Amniotic stem cell (primary cell): Measurements from ENCODE around the gene COPA.

Source experiments
- DNase-seq: peaks from one replicate; lab custom pipeline; 2025; lab: John Stamatoyannopoulos, UW

COPA gene

DNA sequence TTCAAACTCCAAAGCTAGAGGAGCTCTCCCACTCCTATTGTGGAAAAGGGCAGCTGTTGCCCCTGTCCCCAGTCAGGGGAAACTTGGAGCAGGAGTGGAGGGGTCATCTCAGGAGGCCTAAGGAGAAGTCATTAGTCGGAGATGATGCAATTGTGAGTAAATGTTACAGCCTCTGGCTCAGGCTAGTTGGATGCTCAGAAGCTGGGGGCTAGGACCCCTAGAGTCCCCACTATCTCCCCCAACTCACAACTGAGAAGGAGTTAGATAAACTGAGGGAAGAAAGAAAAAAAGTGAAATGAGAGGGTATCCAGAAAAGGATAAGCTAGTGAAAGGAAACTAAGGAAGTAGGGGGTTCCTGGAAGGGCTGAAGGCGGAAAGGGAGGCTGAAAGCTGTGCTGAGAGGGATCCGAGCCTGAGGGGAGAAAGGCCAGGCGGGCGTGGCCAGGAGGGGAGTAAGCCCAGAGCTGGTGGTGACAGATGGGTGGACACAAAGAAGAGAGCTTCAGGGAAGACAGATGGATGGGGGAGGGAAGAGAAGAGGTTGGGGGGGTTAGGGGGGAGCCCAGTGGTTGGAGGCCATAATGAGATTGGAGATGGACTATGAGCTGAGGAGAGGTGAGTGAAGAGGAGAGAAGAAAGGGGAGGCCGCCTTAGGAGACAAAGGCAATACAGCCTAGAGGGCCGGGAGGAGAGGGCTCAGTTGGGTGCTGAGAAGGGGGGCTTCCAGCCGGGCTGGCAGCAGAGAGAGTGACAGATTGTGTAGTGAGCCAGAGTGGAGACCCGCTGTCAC is 19.3 kb upstream of the COPA start:
- DNase-seq, result no peak

- no peak for DNase-seq
Observed at GRCh38 chr1:160361814-160362167, 18.7 kb upstream of the COPA start.

DNA sequence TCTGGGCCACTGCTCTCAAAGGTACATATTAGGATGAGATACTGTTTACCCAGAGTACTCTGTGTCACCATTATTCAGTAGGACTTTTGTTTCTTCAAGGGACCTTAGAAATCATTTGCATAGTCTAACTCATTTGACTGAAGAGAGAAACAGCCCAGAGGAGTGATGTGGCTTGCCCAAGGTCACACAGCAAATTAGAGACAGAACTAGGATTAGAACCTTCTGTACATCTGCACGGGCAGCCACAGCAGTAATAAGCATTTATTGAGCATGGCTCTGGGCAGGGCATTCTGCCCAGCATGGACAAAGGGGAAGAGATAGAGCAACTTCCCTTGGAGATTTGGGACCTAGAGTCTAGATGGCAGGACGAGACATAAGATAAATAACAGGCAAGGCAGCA is 18.1 kb upstream of the COPA start:
- no peak for DNase-seq

DNA sequence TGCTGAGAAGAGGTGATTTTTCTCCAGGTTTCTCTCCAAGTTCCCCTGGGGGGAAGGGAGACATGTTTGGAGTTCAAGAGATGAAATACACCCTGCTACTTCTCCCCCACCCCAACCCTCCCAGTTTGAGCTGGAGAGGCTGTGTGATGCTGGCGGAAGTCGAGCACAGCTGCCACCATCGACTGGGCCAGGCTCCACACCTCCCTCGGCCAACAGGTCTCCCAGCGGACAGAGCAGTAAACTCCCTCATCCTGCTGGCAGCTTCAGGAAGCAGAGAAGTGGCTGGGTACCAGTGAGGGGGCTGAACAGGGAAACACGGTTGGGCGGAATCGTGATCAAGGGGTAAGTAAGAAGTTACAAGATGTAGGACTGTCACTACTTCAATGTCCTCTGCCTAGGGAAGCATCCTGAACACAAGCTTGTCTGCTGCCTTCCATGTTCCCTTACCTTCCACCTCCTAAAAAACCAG is 17.2 kb upstream of the COPA start:
- no peak for DNase-seq

GRCh38 chr1:160359559-160360226 is 16.6 kb upstream of the COPA start:
- DNase-seq, result no peak

DNA sequence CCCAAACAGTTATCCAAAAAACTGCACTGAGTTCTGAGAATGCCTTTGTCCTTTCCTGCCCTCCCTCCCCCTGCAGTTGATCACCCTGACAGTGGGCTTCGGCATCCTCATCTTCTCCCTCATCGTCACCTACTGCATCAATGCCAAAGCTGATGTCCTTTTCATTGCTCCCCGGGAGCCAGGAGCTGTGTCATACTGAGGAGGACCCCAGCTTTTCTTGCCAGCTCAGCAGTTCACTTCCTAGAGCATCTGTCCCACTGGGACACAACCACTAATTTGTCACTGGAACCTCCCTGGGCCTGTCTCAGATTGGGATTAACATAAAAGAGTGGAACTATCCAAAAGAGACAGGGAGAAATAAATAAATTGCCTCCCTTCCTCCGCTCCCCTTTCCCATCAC is 15.0 kb upstream of the COPA start:
- no peak for DNase-seq

- DNase-seq, result no peak
Observed at GRCh38 chr1:160357286-160358002, 14.4 kb upstream of the COPA start.

GRCh38 chr1:160354388-160354985 is 11.4 kb upstream of the COPA start:
- DNase-seq, result no peak

DNA sequence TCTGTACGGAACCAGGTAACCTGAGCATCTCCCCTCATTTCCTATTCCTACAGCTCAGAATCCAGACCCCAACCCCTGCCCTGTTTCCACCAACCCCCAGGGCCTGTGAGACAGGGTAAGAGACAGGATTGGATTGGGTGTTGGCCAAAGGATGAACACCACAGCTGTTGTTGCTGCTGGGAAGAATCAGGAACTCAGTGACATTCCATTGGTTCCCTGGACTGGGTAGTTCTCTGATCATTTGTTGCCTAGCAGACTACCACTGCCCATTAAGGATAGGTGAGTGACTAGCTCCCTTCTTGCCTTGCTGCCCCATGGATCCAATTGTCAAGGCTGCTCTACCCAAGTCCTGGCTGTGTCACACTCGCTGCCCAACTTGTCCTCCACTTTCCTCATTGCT is 10.2 kb upstream of the COPA start:
- no peak for DNase-seq

GRCh38 chr1:160352555-160352954 is 9.5 kb upstream of the COPA start:
- DNase-seq, result no peak

DNA sequence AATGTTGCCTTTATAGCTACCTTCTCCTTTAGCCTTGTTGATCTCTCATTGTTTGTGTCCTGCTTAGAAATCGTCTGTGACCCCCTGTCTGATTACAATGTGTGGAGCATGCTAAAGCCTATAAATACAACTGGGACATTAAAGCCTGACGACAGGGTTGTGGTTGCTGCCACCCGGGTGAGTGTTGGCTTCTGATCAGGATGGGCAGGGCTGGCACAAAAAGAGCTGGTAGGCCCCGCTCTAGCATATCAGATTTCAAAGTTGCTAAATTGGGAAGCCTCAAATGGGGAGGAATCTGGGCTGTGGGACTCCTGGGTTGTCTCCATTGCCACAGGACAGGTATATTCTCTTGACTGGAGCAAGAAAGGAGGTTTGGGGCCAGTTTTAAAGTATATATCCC is 8.6 kb upstream of the COPA start:
- no peak for DNase-seq

DNA sequence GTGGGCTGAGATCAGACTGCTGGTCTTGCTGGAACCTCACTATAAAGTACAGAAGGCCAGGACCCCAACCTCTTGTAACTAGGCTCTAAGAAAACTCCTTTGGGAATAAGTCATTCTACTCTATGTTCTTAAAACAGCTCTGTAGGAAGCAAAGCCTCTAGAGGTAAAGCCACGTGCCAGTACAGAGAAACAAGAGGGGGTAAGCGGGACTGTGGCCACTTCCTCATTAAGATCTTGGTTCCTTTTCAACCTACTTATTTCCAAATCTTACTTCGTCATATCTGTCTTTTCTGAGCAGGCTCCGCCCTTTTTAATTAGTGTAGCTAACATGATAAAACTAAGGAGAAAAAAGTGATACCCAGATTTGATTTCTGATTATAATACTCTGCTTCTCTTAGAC is 3.9 kb upstream of the COPA start:
- DNase-seq, result no peak

DNA sequence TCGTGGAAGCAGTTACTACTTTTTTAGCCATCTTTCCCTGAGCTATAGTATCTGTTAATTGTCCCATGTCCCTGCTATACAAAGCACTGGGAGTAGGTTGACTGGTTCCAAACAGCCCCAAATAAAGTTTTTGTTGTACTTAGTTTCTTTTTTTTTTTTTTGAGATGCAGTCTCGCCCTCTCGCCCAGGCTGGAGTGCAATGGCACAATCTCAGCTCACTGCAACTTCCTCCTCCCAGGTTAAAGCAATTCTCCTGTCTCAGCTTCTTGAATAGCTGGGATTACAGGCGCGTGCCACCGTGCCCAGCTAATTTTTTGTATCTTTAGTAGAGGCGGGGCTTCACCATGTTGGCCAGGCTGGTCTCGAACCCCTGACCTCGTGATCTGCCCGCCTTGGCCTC is 3.4 kb upstream of the COPA start:
- DNase-seq, result no peak

- no peak for DNase-seq
Observed at GRCh38 chr1:160344936-160345335, 1.9 kb upstream of the COPA start.

- no peak for DNase-seq
Observed at GRCh38 chr1:160344241-160344640, 1.2 kb upstream of the COPA start.

- no peak for DNase-seq
Observed at GRCh38 chr1:160342526-160342925, 524 bp downstream of the COPA start.

- DNase-seq, result no peak
Observed at GRCh38 chr1:160340866-160341265, 2.2 kb downstream of the COPA start.

DNA sequence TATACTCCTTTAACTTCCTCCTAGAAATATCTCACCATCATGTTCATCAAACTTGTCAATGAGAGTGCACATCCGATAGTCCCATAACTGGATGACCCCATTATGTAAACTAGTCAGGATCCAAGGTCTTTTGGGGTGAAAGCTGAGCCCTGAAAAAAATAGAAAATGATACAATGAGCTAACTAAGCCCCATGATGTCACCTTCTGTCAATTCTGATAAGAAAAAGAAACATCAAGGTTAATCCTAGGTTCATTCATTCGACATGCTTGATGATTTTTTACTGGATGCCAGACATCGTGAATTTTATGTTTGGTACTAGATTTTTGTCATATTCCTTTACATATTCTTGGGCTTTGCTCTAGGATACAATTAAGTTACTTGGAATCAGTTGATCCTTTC is 2.9 kb downstream of the COPA start:
- no peak for DNase-seq

- DNase-seq, result no peak
Observed at GRCh38 chr1:160338580-160338979, 4.5 kb downstream of the COPA start.

GRCh38 chr1:160332516-160332915 is 10.5 kb downstream of the COPA start:
- no peak for DNase-seq

GRCh38 chr1:160330119-160330518 is 12.9 kb downstream of the COPA start:
- no peak for DNase-seq

DNA sequence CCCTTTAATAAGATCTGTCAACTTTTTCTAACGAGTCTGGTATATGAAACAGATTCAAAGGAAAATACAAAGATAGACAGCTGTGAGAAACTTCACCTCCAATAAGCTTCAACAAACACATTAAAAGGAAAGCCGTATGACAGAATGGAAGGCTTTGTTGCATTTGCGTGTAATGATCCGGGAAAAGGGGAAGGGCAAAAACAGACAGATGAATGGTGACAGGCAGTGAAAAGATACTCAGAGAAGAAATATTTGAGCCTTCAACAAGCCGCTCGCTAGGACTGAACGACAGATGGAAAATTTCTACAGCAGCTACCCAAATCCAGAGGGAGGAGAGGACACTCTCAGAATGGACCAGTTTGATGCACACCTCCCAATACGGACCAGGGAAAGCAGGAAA is 14.9 kb downstream of the COPA start:
- DNase-seq, result no peak

- DNase-seq, result no peak
Observed at GRCh38 chr1:160326418-160326817, 16.6 kb downstream of the COPA start.
